Duodenal mucosa (tissue), 2 donors: ENCODE measurements around the gene CDS2.

Experiments used
- H3K27ac ChIP-seq: one replicate; pipeline ENCODE4 v1.7.0; 2013; ENCODE audit warnings: low read depth, low read length
- H3K27me3 ChIP-seq, 2 donors: one replicate each; pipeline ENCODE4 v1.7.0; 2013; ENCODE audit warnings: low read length in 2 of 2, control low read depth in 1 of 2; ENCODE audit not compliant: insufficient read depth in 2 of 2, control insufficient read depth in 1 of 2
- H3K36me3 ChIP-seq, 2 donors: one replicate each; pipeline ENCODE4 v1.7.0; 2013; ENCODE audit warnings: low read length in 2 of 2, control low read depth in 1 of 2; ENCODE audit not compliant: insufficient read depth in 2 of 2, control insufficient read depth in 1 of 2
- H3K4me1 ChIP-seq, 2 donors: one replicate each; pipeline ENCODE4 v1.7.0; 2013; ENCODE audit warnings: low read length in 2 of 2, control low read depth in 1 of 2; ENCODE audit not compliant: insufficient read depth in 2 of 2, control insufficient read depth in 1 of 2
- H3K4me3 ChIP-seq, 2 donors: one replicate each; pipeline ENCODE4 v1.7.0; 2013; ENCODE audit warnings: low read length in 2 of 2, low read depth in 1 of 2
- H3K9ac ChIP-seq, 2 donors: one replicate each; pipeline ENCODE4 v1.7.0; 2013; ENCODE audit warnings: low read length in 2 of 2, low read depth in 1 of 2
- H3K9me3 ChIP-seq, 2 donors: one replicate each; pipeline ENCODE4 v1.7.0; 2013; ENCODE audit warnings: low read length in 2 of 2, control low read depth in 1 of 2; ENCODE audit not compliant: control insufficient read depth in 1 of 2

The CDS2 gene

GRCh38 chr20:5118220-5119142 lies 8.3 kb upstream of the CDS2 start:
- Histone ChIP-seq H3K4me1 (peaks cover 14 to 26% of the 10 kb centered on the region in 2 donors), H3K4me3 (peak overlapping the region; percentile 96 to 100), H3K9me3 (no peaks in the 10 kb centered on the region), H3K9ac (peak overlapping the region; percentile 13 to 98), H3K27ac (no peak overlapping the region), H3K27me3 (no peaks in the 10 kb centered on the region), H3K36me3 (peaks cover 11 to 28% of the 10 kb centered on the region in 2 donors)

GRCh38 chr20:5119143-5119434 lies 7.7 kb upstream of the CDS2 start:
- H3K9ac ChIP-seq = peak overlapping the region; percentile 13 to 98
- H3K4me1 ChIP-seq = peaks cover 10 to 23% of the 10 kb centered on the region in 2 donors
- peaks cover 11 to 28% of the 10 kb centered on the region in 2 donors for H3K36me3 ChIP-seq
- no peaks in the 10 kb centered on the region for H3K9me3 ChIP-seq
- H3K4me3 ChIP-seq = peak overlapping the region; percentile 96 to 100
- H3K27ac ChIP-seq = no peak overlapping the region
- no peaks in the 10 kb centered on the region for H3K27me3 ChIP-seq

- Histone ChIP-seq H3K9ac (peak within 1 kb of the TSS; percentile 89 to 98), H3K27me3 (no peaks in the 10 kb centered on the region), H3K27ac (peak within 1 kb of the TSS; percentile 92), H3K4me1 (peaks cover 10 to 23% of the 10 kb centered on the region in 2 donors), H3K36me3 (peaks cover 11 to 25% of the 10 kb centered on the region in 2 donors), H3K9me3 (no peaks in the 10 kb centered on the region), H3K4me3 (peak within 1 kb of the TSS; percentile 96 to 100)
Observed at GRCh38 chr20:5119435-5120184, 7.2 kb upstream of the CDS2 start, which contains the start of gene PCNA. TSS of gene PCNA (minus strand) at chr20:5119958. CDS start at chr20:5119798, 160 bp downstream.

GRCh38 chr20:5120185-5120476 lies 6.7 kb upstream of the CDS2 start:
- Histone ChIP-seq H3K4me1 (peaks cover 10 to 23% of the 10 kb centered on the region in 2 donors), H3K9me3 (no peaks in the 10 kb centered on the region), H3K9ac (peak overlapping the region; percentile 89 to 98), H3K27ac (peak overlapping the region; percentile 92), H3K4me3 (peak overlapping the region; percentile 96 to 100), H3K27me3 (no peaks in the 10 kb centered on the region), H3K36me3 (peaks cover 8 to 20% of the 10 kb centered on the region in 2 donors)

- no peaks in the 10 kb centered on the region for H3K36me3 ChIP-seq
- no peak overlapping the region for H3K9ac ChIP-seq
- no peaks in the 10 kb centered on the region for H3K9me3 ChIP-seq
- H3K27ac ChIP-seq = no peak overlapping the region
- H3K27me3 ChIP-seq = no peaks in the 10 kb centered on the region
- H3K4me3 ChIP-seq = no peak overlapping the region
- H3K4me1 ChIP-seq = peaks cover 21 to 28% of the 10 kb centered on the region in 2 donors
Observed at GRCh38 chr20:5122873-5123260, 3.9 kb upstream of the CDS2 start.

GRCh38 chr20:5127204-5127858 lies 523 bp downstream of the CDS2 start:
- Histone ChIP-seq H3K27me3 (no peaks in the 10 kb centered on the region), H3K4me1 (peaks cover 21 to 22% of the 10 kb centered on the region in 2 donors), H3K27ac (peak overlapping the region; percentile 96), H3K4me3 (peak overlapping the region; percentile 81 to 94), H3K9ac (peak overlapping the region; percentile 90 to 95), H3K36me3 (no peaks in the 10 kb centered on the region), H3K9me3 (no peaks in the 10 kb centered on the region)

- Histone ChIP-seq H3K9ac (peak overlapping the region; percentile 90 to 95), H3K4me1 (peaks cover 21 to 22% of the 10 kb centered on the region in 2 donors), H3K36me3 (no peaks in the 10 kb centered on the region), H3K27ac (no peak overlapping the region), H3K4me3 (peak overlapping the region; percentile 81 to 94), H3K27me3 (no peaks in the 10 kb centered on the region), H3K9me3 (no peaks in the 10 kb centered on the region)
Observed at GRCh38 chr20:5127859-5128424, 1.1 kb downstream of the CDS2 start.

- Histone ChIP-seq H3K36me3 (no peaks in the 10 kb centered on the region), H3K9me3 (no peaks in the 10 kb centered on the region), H3K9ac (no peak overlapping the region), H3K27ac (no peak overlapping the region), H3K4me1 (peaks cover 21 to 22% of the 10 kb centered on the region in 2 donors), H3K27me3 (no peaks in the 10 kb centered on the region), H3K4me3 (no peak overlapping the region)
Observed at GRCh38 chr20:5128886-5129285, 2.1 kb downstream of the CDS2 start.

GRCh38 chr20:5131502-5131901 lies 4.7 kb downstream of the CDS2 start:
- peaks cover 14 to 18% of the 10 kb centered on the region in 2 donors for H3K4me1 ChIP-seq
- H3K4me3 ChIP-seq = no peak overlapping the region
- H3K36me3 ChIP-seq = no peaks in the 10 kb centered on the region
- no peaks in the 10 kb centered on the region for H3K9me3 ChIP-seq
- H3K27ac ChIP-seq = no peak overlapping the region
- H3K27me3 ChIP-seq = no peaks in the 10 kb centered on the region
- no peak overlapping the region for H3K9ac ChIP-seq
